GM18951 (cell line): ENCODE results near the gene NRCAM.

ENCODE experiments used
- POLR2A ChIP-seq: IDR thresholded peaks from 4 replicates; pipeline ENCODE4 v1.6.1; 2011; ENCODE audit warnings: mild to moderate bottlenecking; ENCODE audit not compliant: insufficient read length, insufficient read depth; ENCODE audit errors: extremely low read depth
- in situ Hi-C: fragments of 300-500 bp; cut with MboI; formaldehyde crosslinking; loops from one replicate; pipeline ENCODE4 v1.12.0; 2022; ENCODE audit warnings: low sequenced_read_pairs, mixed read lengths, inconsistent platforms; ENCODE audit not compliant: unreplicated experiment

NRCAM gene

GRCh38 chr7:108142180-108142579, 314.1 kb downstream of the NRCAM start:
- in situ Hi-C loops, result no loop called here
- TF ChIP-seq POLR2A, result no peak

DNA sequence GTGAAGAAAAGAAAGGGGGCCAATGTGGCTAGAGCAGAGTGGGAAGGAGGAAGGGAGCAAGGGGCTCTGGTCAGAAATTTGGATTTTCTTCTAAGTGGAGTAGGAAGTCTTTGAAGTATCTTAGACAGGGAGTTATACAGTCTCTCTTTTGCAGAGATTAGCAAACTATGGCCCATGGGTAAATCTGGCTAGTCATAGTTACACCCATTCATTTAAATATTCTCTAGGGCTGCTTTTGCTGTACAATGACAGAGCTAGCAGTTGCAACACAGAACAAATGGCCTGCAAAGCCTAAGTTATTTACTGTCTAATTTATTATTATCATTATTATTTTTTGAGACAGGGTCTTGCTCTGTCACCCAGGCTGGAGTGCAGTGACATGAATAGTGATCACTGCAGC, 315.6 kb downstream of the NRCAM start:
- in situ Hi-C loops, result no loop called here
- no peak for TF ChIP-seq POLR2A

DNA sequence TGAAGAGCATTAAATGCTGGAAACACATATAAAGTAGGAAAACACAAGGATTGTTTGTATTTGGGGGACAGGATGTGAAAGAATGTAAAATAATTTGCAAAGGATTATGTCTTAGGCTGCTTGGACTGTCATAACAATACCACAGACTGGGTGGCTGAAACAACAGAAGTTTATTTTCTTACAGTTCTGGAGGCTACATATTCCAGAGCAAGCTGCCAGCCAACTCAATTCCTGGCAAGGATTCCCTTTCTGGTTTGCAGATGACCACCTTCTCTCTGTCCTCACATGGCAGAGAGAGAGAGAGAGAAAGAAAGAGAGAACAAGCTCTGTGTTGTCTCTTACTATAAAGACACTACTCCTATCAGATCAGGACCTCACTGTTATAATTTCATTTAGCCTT, 317.3 kb downstream of the NRCAM start:
- in situ Hi-C loops, result no loop called here
- no peak for TF ChIP-seq POLR2A

- in situ Hi-C loops, result no loop called here
- no peak for TF ChIP-seq POLR2A
Observed at GRCh38 chr7:108137993-108138392, 318.2 kb downstream of the NRCAM start.

GRCh38 chr7:108137040-108137439, 319.2 kb downstream of the NRCAM start:
- in situ Hi-C loops, result no loop called here
- no peak for TF ChIP-seq POLR2A

GRCh38 chr7:108136191-108136688, 320.0 kb downstream of the NRCAM start:
- no peak for TF ChIP-seq POLR2A
- in situ Hi-C loops, result no loop called here

DNA sequence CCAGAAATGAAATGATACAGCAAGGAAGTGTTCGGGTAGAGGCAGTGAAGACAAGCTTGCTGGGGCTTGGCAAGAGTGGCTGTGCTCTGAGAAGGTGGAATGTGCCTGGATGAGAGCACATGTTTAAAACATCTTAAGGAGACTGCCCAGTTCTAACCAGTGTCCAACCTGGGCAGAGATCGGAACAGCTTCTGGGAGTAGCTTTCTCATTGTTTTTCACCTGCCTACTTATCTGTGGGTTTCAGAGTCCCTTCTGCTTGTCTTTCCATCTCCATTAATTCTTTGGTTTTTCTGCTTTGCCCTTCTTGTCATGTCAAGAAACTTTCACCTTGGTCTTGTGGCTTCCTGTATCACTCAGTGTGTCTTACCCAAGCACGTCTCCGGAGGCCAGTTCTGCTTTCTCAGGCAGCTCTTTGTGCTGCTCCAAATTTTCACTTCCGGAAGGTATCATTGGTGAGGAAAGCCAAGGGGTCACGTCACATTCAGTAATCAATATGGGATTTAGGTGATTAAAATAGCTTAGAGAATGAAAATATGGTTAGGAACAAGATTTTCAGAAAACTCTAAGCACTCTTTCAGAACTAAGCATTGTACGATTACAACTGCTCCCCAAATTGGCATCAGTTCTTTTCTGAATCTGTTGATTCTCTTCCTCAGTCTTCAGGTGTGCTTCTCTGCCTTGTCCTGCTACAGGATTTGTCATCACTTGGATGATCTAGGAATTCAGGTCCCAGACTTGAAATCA, 320.6 kb downstream of the NRCAM start:
- in situ Hi-C loops, result no loop called here
- no peak for TF ChIP-seq POLR2A

DNA sequence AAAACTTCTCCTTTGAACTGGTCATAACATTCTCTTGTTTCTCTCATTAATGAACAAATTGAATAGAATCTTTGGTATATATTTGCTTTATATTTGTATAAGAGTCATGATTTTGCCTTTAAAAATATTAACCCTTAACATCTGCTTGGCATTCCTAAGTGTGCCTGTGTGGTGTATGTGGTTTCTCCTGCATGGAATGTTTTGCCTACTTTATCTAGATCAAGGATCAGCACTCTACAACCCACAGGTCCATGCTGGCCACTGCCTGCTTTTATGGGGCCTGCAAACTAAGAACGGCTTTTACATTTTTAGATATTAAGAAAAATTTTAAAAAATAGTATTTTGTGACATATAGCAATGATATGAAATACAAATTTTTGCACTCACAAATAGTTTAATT, 321.8 kb downstream of the NRCAM start:
- TF ChIP-seq POLR2A, result no peak
- in situ Hi-C loops, result no loop called here

DNA sequence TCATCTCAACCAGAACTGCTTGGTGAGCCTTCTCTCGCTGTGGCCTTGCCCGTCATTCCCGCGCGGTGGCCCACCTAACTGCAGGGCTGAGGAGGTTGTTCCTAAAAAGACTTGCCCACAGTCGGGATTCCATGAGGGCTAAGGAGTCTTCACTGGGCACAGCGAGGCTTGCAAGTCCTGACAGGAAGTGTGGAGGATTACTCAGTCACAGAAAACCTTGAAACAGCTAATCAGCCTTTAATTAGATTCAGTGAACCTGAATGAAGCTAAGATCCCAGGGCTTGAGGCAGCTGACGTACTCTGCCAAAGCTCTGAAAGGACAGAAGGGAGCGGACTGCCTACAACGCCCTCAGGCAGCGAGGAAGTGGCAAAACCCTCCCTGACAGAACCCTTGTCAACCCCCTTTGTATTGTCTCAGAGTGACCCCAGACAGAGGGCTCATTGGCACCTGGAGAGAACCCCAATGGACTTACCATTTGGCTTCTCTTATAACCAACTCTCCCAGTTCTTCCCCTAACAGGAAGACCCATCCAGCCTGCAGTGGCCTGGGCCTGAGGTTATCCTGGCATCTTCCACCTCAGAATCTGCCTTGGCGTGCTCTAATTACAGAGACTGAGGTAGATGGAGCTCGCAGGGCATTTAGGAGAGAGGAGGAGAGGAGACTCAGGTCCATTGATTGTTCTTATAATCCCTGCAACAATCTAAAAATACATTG, 323.5 kb downstream of the NRCAM start:
- TF ChIP-seq POLR2A, result no peak
- in situ Hi-C loops, result no loop called here

DNA sequence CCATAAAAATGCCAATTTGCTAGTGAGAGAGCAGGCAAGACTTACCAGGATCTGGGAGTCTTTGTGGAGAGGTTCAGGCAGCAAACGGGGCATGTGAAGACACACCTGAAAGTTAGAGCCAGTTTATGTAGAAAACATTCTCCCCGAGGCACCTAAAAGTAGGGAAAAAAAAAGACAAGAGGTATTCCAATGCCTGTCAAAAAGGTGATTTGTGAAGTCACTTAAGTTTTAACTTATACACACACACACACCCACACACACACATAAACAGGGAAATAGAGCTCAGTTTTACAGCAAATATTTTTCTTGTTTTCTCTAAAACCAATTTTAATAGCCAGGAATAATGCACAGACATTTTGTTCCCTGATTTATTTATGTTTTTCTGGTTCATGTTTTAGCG, 326.0 kb downstream of the NRCAM start, which contains the start of gene LAMB4:
TSS of gene LAMB4 (minus strand) at position 101 of the 400 bp plus-strand sequence. CDS start 7,197 bp downstream, outside the sequence.
- TF ChIP-seq POLR2A, result no peak
- in situ Hi-C loops, result no loop called here

DNA sequence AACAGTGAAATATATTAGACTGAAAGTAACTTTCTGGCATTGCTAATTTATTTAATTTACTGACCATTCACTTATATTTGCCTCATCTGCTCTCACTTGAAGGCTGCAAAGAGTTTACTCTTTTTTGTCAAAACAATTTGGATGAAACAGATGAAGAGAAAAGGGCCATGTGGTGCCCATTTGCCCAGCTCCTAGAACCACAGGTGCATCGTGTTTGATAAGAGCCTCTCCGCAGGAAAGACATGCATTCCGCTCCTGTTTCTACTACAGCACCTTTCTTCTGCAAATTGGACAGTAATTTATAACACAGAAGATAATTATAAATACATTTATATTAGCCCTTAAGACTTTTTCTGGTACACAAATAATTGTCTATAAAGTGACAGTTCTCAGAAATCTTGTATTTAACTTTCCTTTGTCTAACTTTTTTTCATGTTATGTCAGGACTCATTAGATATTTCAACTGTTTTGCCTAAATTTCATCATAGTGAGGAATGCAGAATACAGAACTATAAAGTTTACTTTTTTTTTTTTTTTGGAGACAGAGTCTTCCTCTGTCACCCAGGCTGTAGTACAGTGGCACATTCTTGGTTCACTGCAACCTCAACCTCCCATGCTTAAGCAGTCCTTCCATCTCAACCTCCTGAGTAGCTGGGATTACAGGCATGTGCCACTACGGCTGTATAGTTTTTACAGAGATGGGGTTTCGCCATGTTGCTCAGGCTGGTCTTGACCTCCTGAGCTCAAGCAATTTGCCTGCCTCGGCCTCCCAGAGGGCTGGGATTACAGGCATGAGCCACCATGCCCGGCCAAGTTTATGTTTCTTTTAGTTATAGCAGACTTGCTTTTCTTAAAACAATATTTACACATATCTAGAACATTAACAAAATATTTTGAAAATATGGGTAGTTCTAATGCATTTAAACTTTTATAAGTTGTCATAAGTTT, 326.9 kb downstream of the NRCAM start:
- in situ Hi-C loops, result no loop called here
- no peak for TF ChIP-seq POLR2A

DNA sequence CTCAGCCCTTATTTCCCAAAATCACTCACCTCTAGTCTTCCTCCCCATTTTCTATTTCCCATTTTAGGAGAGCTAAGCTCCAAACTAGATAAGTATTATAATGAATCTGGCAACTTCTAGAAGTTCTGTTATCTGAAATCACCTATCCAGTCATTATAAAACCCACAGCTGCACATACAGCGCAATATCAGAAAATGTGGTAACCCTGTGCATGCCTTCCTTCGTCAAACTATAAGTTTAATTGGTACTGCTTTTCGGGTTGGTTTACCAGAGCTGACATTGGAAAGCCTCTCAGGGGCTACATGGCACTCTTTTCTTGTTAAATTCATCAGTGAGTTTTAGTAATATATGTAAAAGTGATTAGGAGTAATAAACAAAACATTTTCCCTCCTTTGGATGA, 327.7 kb downstream of the NRCAM start:
- in situ Hi-C loops, result no loop called here

DNA sequence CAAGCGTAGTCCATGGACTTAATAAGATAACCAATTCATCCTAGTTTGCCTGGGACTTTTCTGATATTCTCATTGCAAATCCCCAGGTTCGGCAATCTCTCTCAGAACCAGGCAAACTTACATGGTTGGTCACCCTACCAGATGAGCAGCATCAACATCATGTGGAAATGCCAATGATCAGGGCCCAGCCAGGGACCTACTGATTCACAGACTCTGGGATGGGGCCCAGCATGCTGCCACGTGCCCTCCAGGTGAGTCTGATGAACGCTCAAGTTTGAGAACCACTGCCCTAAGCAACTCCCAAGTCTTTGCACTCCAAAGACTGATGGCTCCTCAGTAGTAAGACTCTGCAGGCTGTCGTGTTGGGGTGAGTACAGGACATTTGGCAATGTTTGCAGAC, 328.8 kb downstream of the NRCAM start:
- in situ Hi-C loops, result no loop called here
- no peak for TF ChIP-seq POLR2A

More for the DNA sequence above, 327.7 kb downstream of the NRCAM start:
- TF ChIP-seq POLR2A, result no peak

DNA sequence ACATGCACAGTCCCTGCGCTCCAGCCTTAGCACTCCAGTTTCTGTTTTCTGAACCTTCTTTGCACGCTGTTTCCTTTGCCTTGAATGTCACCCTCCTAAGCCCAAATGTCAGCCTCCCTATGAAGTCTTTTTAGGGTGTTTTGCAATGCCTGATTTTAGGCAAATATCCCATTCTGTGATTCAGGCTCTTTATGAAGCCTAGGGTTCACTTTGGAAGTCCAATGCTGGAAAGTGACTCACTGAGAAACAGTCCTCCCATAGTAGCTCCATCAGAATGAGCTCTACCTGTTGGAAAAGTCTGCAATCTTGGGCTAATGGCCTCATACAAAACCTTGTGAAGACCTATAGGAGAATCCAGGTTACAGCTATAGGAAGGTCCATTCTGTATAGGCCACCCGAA, 331.4 kb downstream of the NRCAM start:
- in situ Hi-C loops, result no loop called here

More for the DNA sequence above, 331.4 kb downstream of the NRCAM start:
- no peak for TF ChIP-seq POLR2A
